GM12892 (cell line): ENCODE measurements around the gene WARS2.

Source experiments
- DNase-seq: peaks from one replicate; pipeline ENCODE4 v3.0.0; 2011; ENCODE audit not compliant: insufficient read length
- FAIRE-seq: peaks from 2 replicates; lab custom pipeline; 2011; peaks lifted over from hg19 to GRCh38; lab: Jason Lieb, UNC
- POLR2A ChIP-seq: IDR thresholded peaks from 2 replicates; pipeline ENCODE4 v1.6.1; 2011; ENCODE audit warnings: low read depth, low read length, control low read depth
- POLR2AphosphoS5 ChIP-seq: IDR thresholded peaks from 2 replicates; pipeline ENCODE4 v1.6.1; 2011; ENCODE audit warnings: low read depth, low read length, control low read depth
- TAF1 ChIP-seq: IDR thresholded peaks from 2 replicates; pipeline ENCODE4 v1.6.1; 2011; ENCODE audit warnings: low read depth, mild to moderate bottlenecking, control low read depth, low read length, borderline replicate concordance

The WARS2 gene

DNA sequence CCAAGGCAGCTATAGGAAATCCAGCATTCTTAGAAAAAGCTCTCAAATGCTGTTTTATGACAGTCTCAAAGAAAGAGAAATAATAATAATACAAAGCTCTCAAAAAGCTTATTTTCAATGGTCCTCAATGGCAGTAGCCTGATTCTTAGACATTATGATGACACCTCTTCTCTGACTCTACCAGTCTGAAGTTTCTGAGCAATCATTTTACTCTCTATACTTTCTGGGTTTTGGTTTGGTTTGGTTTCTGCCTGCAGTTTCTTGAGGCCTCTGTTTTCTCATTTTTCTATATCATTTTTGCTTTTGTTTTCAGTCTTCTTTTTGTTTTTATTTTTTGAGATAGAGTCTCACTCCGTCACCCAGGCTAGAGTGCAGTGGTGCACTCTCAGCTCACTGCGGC is 102.1 kb downstream of the WARS2 start:
- TF ChIP-seq POLR2AphosphoS5 (no peak), TAF1 (no peak), POLR2A (no peak)
- FAIRE-seq: no peak
- DNase-seq: no peak

DNA sequence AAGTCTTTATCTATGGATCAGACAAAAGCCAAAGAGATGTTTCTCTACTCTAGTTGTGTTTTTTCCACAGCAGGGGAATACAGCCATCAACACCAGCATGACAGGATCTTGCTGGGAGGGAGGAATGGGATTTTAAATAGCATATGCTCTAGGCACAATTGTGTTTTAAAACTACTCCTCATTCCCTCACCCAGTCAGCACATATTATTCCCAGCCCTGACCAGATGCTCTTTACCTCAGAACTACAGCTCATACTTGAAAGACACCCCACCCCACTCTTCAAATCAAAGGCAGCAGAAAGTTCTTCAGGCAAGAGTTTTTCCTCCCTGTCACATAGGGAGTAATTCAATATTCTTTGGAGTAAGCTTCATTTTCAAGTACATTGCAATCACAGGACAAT is 106.1 kb downstream of the WARS2 start:
- FAIRE-seq (no peak), DNase-seq (no peak)
- TF ChIP-seq POLR2A: no peak
- no peak for TF ChIP-seq POLR2AphosphoS5
- TF ChIP-seq TAF1: no peak

DNA sequence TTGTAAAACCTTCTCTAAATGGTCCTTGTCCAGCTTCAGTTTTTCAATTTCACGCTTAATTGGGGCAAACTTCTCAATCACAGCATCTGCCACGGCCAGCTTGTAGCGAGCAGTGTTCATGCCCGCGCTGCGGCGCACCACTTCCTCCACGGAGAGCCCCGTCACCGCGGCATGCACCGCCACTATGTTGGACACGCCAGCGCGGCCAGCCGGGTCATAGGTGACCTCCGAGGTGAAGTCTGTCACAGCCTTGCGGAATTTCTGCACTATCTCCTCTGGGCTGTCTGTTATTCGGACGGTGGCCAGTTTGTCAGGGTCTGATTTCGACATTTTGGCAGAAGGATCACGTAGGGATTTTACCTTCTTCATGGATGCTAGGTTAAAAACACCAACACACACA is 107.5 kb downstream of the WARS2 start:
- no peak for DNase-seq
- no peak for FAIRE-seq
- TF ChIP-seq POLR2AphosphoS5: no peak

DNA sequence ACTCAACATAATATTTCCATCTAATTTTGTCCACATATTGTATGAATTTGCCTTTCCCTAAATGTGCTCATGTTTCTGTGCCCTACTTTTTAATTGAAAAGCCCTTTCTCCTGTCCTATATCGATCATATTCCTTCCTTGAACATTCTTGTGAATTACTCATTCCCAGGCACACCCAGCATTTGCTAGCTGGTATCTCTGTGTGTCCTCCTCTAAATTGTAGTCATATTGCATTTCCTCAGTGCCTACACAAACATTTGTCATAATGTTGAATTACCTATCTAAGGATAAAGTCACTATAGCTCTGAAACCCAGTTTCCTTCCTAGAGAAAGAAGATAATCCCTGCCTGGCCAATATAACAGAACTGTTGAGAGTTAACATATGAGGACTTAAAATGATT is 112.7 kb downstream of the WARS2 start:
- DNase-seq (no peak), FAIRE-seq (no peak)
- TF ChIP-seq TAF1: no peak
- TF ChIP-seq POLR2A: no peak
- TF ChIP-seq POLR2AphosphoS5: no peak

DNA sequence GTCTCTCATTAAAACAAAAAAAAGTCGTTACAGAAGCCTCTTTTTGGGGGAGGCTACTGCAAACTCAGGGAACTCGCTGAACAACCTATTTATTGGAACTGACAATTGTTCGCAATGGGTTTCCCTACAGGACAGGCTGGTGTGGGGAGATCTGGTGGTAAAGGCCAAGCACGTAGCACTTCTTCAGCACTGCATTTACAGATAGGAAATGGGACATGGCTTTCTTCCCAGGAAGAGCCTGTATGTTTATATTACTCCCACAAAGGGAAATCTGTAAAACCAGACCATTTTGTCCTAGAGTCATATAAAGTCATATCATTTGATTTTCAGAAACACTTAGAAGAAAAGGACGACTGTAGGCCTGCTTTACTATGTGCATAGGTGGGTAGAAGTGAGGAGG is 113.5 kb downstream of the WARS2 start:
- TF ChIP-seq POLR2A (no peak), TAF1 (no peak), POLR2AphosphoS5 (no peak)
- DNase-seq (no peak), FAIRE-seq (no peak)

DNA sequence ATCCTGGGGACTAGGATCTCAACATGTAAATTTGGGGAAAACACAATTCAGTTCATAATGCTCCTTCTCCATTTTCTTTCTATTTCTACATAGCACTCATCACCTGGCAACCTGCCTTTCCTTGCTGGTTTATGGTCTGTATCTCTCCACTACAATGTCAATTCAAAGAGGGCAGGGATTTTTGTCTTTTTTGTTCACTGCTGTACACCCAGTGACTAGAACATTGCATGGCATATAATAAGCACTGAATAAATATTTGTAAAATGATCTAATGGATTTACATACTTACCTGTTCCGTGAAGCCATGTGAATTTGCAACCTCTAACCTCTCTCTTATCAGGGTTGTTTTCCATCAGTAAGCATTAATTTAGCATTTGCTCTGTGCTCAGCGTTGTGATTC is 124.9 kb downstream of the WARS2 start:
- DNase-seq: no peak
- TF ChIP-seq POLR2A (no peak), POLR2AphosphoS5 (no peak), TAF1 (no peak)
- FAIRE-seq: no peak

DNA sequence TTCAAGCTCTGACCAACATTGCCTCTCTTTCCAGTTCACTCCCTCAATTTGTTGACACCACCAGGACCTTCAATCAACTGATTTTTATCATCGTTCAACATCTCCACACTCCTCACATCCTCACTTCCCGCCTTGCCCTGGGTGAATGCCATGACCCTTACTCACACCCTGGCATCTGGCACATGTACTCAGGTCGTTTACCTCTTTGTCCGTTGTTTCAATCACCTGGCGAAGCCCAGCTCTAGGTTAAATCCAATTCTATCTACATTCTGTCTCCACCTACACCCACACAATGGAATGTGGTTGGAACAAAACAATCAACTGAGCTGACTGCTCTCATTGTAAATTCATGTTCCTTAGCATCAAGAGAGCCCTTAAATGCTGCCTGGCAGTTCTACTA is 128.1 kb downstream of the WARS2 start:
- DNase-seq: no peak
- TF ChIP-seq POLR2A: no peak
- no peak for TF ChIP-seq TAF1
- no peak for TF ChIP-seq POLR2AphosphoS5
- no peak for FAIRE-seq

DNA sequence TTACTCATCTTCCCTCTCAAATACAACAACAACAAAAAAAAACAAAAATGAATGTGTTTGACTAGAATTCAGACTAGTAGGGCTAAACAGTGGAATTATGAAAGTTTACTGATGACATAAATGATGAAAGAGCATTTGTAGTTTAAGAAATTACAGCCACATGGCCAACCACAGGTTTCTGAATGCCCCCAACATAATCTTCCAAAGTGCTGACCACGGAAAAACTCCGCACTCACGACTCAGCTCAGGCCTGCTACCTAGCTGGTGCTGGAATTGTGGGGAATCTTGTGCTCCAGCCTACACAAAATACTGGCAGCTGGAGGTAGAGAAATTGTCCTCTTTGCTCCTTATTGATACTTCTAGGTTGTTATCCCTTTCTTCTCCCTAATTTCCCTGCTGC is 128.7 kb downstream of the WARS2 start:
- no peak for FAIRE-seq

DNA sequence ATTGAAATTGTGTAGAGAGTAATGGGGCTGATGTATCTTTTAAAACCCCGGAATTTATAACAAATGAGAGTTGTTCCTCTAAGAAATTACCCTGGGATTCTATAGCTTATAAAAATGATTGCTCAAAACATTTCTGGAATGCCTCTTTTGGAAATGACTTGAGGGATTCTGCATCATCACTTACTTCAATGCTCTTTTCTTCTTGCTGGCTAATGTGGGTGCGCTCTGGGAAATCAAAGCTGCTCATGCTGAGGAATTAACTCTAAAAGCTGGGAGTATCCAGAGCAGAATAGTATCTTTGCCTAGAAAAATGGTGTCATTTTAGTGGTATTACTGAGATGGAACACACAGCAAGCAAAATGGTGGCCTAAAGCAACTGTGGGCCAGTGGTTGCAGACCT is 129.3 kb downstream of the WARS2 start:
- no peak for FAIRE-seq
- DNase-seq: no peak
- no peak for TF ChIP-seq POLR2A
- no peak for TF ChIP-seq POLR2AphosphoS5

More for the DNA sequence above, 128.7 kb downstream of the WARS2 start:
- DNase-seq: no peak
- no peak for TF ChIP-seq POLR2AphosphoS5
- TF ChIP-seq TAF1: no peak

DNA sequence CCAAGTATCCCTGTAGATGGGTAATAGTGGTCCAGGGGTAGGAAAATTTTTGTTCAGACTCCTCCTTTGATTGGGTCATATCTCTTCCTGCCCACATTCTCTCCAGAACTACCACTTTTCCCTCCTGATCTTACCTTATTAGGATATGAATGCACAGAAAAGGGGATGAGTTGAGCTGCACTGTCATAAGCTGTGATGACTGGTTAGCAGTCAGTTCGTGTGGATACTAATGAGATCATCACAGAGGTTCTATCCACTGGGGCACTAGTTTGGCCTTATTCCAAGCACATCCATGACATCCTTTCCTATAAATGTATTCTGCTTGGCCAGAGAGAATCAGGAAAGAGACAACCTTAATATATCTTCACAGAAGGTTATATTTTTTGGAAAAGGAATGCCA is 130.3 kb downstream of the WARS2 start:
- FAIRE-seq (no peak), DNase-seq (no peak)
- TF ChIP-seq POLR2A: no peak

DNA sequence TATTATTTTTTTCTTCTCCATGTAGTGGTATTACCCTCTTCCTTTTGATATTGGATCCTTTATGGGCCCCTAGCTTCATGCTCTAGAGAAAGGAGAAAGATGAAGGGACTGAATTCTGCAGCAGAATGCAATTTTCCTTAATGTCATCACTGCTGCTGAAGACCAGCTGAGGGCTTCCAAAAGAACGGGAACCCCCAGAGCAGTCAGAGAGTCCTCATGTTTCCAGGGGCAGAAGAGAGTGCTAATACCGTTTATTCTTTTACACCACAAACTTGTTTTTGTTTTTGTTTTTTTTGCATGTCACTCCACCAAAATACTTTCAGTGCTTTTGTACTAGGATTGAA is 131.2 kb downstream of the WARS2 start:
- DNase-seq: no peak
- no peak for FAIRE-seq
- TF ChIP-seq TAF1: no peak
- TF ChIP-seq POLR2A: no peak
- no peak for TF ChIP-seq POLR2AphosphoS5

DNA sequence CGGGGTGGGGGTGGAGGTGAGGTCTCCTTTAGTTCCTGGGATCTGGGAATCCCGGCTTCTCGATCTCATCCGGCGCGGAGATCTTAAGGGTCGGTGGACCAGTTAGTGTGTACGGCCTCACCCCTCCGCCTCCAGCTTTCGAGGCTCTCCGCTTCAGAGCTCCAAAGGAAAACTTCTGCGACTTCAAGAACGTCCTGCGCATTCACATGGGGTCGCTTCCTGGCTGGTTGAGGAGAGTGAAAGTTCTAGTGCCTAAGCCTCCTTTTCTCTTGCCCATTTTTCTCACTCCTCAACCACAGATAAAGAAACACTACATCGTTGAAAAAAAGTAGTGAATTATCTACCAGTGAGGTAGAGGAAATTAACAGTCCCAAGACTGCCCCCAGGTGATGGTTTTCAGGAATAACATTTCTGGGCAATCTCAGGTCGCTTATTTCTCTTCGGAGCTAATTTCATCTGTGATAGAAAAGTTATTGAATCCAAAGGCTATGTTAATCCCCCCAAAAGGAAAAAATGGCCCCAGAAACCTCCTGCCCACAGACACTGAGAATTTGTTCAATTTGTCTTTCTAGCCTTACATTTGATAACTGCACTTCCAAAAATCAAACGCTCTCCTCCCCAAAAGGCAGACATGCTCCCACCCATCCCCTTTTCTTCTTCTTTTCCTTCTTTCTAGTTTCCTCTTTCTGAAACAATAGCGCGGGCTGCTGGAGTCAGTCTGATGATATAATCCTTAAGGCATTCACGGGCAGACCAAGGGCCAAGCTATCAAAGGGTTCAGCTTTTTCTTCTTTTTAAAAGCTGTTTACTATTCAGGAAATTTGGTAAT is 131.8 kb downstream of the WARS2 start:
- DNase-seq (no peak), FAIRE-seq (no peak)
- no peak for TF ChIP-seq TAF1
- no peak for TF ChIP-seq POLR2AphosphoS5
- no peak for TF ChIP-seq POLR2A
